ENCODE results near the gene DNM2. TPM values are rescaled to one million over a fixed set of nuclear protein-coding genes. Genes with fewer than 3 reads are reported as not detected.

The DNM2 gene

GRCh38 chr19:10878253-10878652 lies 160.4 kb downstream of the DNM2 start:
- Histone ChIP-seq H2BK120ac (ENCODE audit: low read depth, low read length) (no peak overlapping the region), H2AK5ac (ENCODE audit: low read length, severe bottlenecking) (no peak overlapping the region), H3K27me3 (ENCODE audit: control insufficient read depth in 1 of 2, insufficient read depth in 1 of 2, low read length in 2 of 2) (no peaks in the 10 kb centered on the region), H3K18ac (ENCODE audit: low read depth in 1 of 2, low read length in 2 of 2) (no peak overlapping the region), H3K23ac (ENCODE audit: low read length in 2 of 2) (no peak overlapping the region), H3K4ac (ENCODE audit: low read depth in 1 of 2, low read length in 2 of 2) (no peak overlapping the region), H4K8ac (ENCODE audit: low read length) (no peak overlapping the region), H3K9ac (ENCODE audit: low read length) (peak overlapping the region; percentile 35), H3K4me3 (ENCODE audit: insufficient read depth in 1 of 2, low read depth in 1 of 2, low read length in 2 of 2) (no peak overlapping the region), H2AFZ (ENCODE audit: low read depth, low read length) (no peak overlapping the region), H3K14ac (ENCODE audit: low read length in 2 of 2) (no peak overlapping the region), H3K27ac (ENCODE audit: low read length, poor library complexity, severe bottlenecking) (no peak overlapping the region), H2BK5ac (ENCODE audit: low read depth, low read length, poor library complexity, severe bottlenecking) (no peak overlapping the region), H2BK12ac (ENCODE audit: low read length in 2 of 2) (no peak overlapping the region), H3K36me3 (ENCODE audit: control insufficient read depth in 1 of 2, insufficient read depth in 2 of 2, low read depth in 1 of 2, low read length in 2 of 2) (peaks cover 0 to 13% of the 10 kb centered on the region in 2 experiments), H3K4me2 (ENCODE audit: low read length, poor library complexity, severe bottlenecking) (no peak overlapping the region), H3K9me3 (ENCODE audit: control insufficient read depth, low read length) (no peaks in the 10 kb centered on the region), H2BK15ac (ENCODE audit: low read depth, poor library complexity, severe bottlenecking) (no peak overlapping the region), H3K79me1 (replicated peaks; ENCODE audit: low read length, poor library complexity, severe bottlenecking) (peaks cover 45% of the 10 kb centered on the region), H4K91ac (ENCODE audit: low read length) (no peak overlapping the region), H3K4me1 (ENCODE audit: control insufficient read depth, insufficient read depth, low read depth, low read length) (peaks cover 27% of the 10 kb centered on the region)
- no peak for DNase-seq
- 88% methylated on average over 3 of the region's 3 CpGs for WGBS

Small RNAs within 50 kb of the gene (small RNA-seq; reads per million reads assigned to genes)
- gene MIR199A1 (ENCODE audit: low read depth) (2.0 reads per million), gene MIR4748 (ENCODE audit: low read depth) (not detected), gene MIR638 (ENCODE audit: low read depth) (not detected), gene MIR6793 (ENCODE audit: low read depth) (not detected)
